ENCODE results near the gene RASL11B.

- TF ChIP-seq POLR2A (IDR thresholded peaks at IDR 0.05; ENCODE audit: insufficient read depth in 1 of 2, low read depth in 2 of 2, low read length in 2 of 2) (no peak), CHCHD3 (CRISPR knock-in tag; IDR thresholded peaks at IDR 0.05) (no peak), JUND (CRISPR knock-in tag; IDR thresholded peaks at IDR 0.05) (no peak), TAF15 (IDR thresholded peaks at IDR 0.05; ENCODE audit: low read depth, low read length, poor library complexity, severe bottlenecking) (no peak)
- TF ChIP-seq, protein P1, sequence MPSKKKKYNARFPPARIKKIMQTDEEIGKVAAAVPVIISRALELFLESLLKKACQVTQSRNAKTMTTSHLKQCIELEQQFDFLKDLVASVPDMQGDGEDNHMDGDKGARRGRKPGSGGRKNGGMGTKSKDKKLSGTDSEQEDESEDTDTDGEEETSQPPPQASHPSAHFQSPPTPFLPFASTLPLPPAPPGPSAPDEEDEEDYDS (CRISPR knock-in tag; IDR thresholded peaks at IDR 0.05), result no peak
- TF ChIP-seq, protein P2, sequence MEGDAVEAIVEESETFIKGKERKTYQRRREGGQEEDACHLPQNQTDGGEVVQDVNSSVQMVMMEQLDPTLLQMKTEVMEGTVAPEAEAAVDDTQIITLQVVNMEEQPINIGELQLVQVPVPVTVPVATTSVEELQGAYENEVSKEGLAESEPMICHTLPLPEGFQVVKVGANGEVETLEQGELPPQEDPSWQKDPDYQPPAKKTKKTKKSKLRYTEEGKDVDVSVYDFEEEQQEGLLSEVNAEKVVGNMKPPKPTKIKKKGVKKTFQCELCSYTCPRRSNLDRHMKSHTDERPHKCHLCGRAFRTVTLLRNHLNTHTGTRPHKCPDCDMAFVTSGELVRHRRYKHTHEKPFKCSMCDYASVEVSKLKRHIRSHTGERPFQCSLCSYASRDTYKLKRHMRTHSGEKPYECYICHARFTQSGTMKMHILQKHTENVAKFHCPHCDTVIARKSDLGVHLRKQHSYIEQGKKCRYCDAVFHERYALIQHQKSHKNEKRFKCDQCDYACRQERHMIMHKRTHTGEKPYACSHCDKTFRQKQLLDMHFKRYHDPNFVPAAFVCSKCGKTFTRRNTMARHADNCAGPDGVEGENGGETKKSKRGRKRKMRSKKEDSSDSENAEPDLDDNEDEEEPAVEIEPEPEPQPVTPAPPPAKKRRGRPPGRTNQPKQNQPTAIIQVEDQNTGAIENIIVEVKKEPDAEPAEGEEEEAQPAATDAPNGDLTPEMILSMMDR (CRISPR knock-in tag; IDR thresholded peaks at IDR 0.05), result no peak
Measured at GRCh38 chr4:52903273-52903672, 41.2 kb downstream of the RASL11B start.

All from HepG2 (cell line).